ENCODE results near the gene DIPK1A.
"Not testable (repeated sequence)": the region's sequence is repeated elsewhere in the genome, so short reads cannot be mapped to it uniquely, and the experiment has no call there.

Gene DIPK1A

GRCh38 chr1:92975551-92976232 lies 14.4 kb upstream of the DIPK1A start:
- DNase-seq: no peak

GRCh38 chr1:92974112-92974511 lies 12.8 kb upstream of the DIPK1A start:
- DNase-seq: not testable (repeated sequence)

- DNase-seq: no peak
These were observed 12.1 kb upstream of the DIPK1A start for GRCh38 chr1:92973203-92973897.

GRCh38 chr1:92972409-92973129 lies 11.3 kb upstream of the DIPK1A start:
- no peak for DNase-seq

GRCh38 chr1:92971932-92972331 lies 10.7 kb upstream of the DIPK1A start:
- not testable (repeated sequence) for DNase-seq

- no peak for DNase-seq
These were observed 9.9 kb upstream of the DIPK1A start for GRCh38 chr1:92970990-92971689.

- DNase-seq: no peak
These were observed 8.3 kb upstream of the DIPK1A start for GRCh38 chr1:92969517-92969916.

GRCh38 chr1:92968138-92969032 lies 7.1 kb upstream of the DIPK1A start:
- no peak for DNase-seq

- no peak for DNase-seq
These were observed 3.7 kb upstream of the DIPK1A start for GRCh38 chr1:92964998-92965397.

GRCh38 chr1:92964316-92964715 lies 3.1 kb upstream of the DIPK1A start:
- DNase-seq: no peak

GRCh38 chr1:92961896-92962752 lies 862 bp upstream of the DIPK1A start:
- DNase-seq: no peak

- DNase-seq: peak; percentile 61
These were observed 699 bp downstream of the DIPK1A start for GRCh38 chr1:92960395-92961130.

- no peak for DNase-seq
These were observed 2.9 kb downstream of the DIPK1A start for GRCh38 chr1:92958203-92958970.

- no peak for DNase-seq
These were observed 4.1 kb downstream of the DIPK1A start for GRCh38 chr1:92957030-92957734.

- DNase-seq: no peak
These were observed 4.8 kb downstream of the DIPK1A start for GRCh38 chr1:92956254-92957029.

GRCh38 chr1:92953491-92953890 lies 7.8 kb downstream of the DIPK1A start:
- DNase-seq: no peak

GRCh38 chr1:92952714-92953113 lies 8.5 kb downstream of the DIPK1A start:
- DNase-seq: no peak

- DNase-seq: no peak
These were observed 10.1 kb downstream of the DIPK1A start for GRCh38 chr1:92951141-92951582.

All from SHP77 treated with DMSO at 0.1 percent for 48 hours (cell line).